Ascending aorta (tissue), 2 donors: ENCODE data around the gene TMEM139. TPM values are rescaled to one million over a fixed set of nuclear protein-coding genes. Genes with fewer than 3 reads are reported as not detected.
"Not testable (repeated sequence)": the region's sequence is repeated elsewhere in the genome, so short reads cannot be mapped to it uniquely, and the experiment has no call there.

Experiments
- DNase-seq, 2 donors: peaks; one replicate each; pipeline ENCODE4 v3.0.0-alpha.2; 2019; ENCODE audit warnings: low spot score in 2 of 2
- H3K27ac ChIP-seq, 2 donors: fragments of 200-600 bp; sonication (generic); one replicate each; pipeline ENCODE4 v1.5.1; 2016 to 2017; ENCODE audit warnings: mild to moderate bottlenecking in 1 of 2
- H3K27me3 ChIP-seq: fragments of 200-600 bp; sonication (generic); one replicate; pipeline ENCODE4 v1.5.1; 2017
- H3K36me3 ChIP-seq, 2 donors: fragments of 200-600 bp; sonication (generic); one replicate each; pipeline ENCODE4 v1.5.1; 2016
- H3K4me1 ChIP-seq, 2 donors: fragments of 200-600 bp; sonication (generic); one replicate each; pipeline ENCODE4 v1.5.1; 2016 to 2017; ENCODE audit warnings: mild to moderate bottlenecking in 1 of 2
- H3K4me3 ChIP-seq, 2 donors: fragments of 200-600 bp; sonication (generic); one replicate each; pipeline ENCODE4 v1.5.1; 2016 to 2017; ENCODE audit warnings: mild to moderate bottlenecking in 1 of 2
- H3K9me3 ChIP-seq, 2 donors: fragments of 200-600 bp; sonication (generic); one replicate each; pipeline ENCODE4 v1.5.1; 2016
- intact Hi-C: fragments of 100-400 bp; cut with DNase I; formaldehyde crosslinking; loops from one replicate; pipeline ENCODE4 v1.15.1; 2023
- total RNA-seq: library from RNA; depleted of rRNA; stranded (reverse); fragments of >200 nt; gene quantifications from one replicate; pipeline ENCODE4 v1.1.0, GENCODE V29; 2016
- TF ChIP-seq, protein P1 (sequence below), 3 experiments: fragments of 200-600 bp in 2 of 3; fragments of 450-650 bp in 1 of 3; sonication (generic) in 2 of 3; IDR thresholded peaks; one replicate each; pipeline ENCODE4 v1.5.1; 2016 to 2019; ENCODE audit warnings: antibody characterized with exemption in 3 of 3, mild to moderate bottlenecking in 1 of 3, moderate library complexity in 1 of 3

TMEM139 gene
- total RNA-seq, 1 donor from 2014 or later = 11.5 TPM

DNA sequence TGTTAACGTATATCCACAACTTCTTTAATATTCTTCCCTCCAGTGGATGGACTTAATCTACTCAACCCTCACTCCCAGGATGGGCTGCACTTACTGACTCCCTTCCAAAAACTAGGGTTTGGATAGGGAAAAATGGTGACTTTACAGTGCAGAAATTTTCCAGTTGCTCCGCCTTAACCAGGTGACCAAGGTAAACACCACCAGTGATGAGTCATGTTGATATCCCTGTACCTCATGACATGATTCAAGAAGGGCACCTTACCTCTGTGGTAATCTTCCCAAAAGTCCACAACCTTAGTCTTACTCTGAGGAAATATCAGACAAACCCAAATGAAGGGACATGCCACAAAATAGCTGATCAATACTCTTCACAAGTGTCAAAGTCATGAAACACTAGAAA lies 25.0 kb upstream of the TMEM139 start:
- peaks cover 4 to 8% of the 10 kb centered on the region in 2 donors for H3K4me1 ChIP-seq
- H3K27ac ChIP-seq = no peak overlapping the region
- no peaks in the 10 kb centered on the region for H3K27me3 ChIP-seq
- no peak overlapping the region for H3K4me3 ChIP-seq
- no peaks in the 10 kb centered on the region for H3K36me3 ChIP-seq
- TF ChIP-seq, protein P1, sequence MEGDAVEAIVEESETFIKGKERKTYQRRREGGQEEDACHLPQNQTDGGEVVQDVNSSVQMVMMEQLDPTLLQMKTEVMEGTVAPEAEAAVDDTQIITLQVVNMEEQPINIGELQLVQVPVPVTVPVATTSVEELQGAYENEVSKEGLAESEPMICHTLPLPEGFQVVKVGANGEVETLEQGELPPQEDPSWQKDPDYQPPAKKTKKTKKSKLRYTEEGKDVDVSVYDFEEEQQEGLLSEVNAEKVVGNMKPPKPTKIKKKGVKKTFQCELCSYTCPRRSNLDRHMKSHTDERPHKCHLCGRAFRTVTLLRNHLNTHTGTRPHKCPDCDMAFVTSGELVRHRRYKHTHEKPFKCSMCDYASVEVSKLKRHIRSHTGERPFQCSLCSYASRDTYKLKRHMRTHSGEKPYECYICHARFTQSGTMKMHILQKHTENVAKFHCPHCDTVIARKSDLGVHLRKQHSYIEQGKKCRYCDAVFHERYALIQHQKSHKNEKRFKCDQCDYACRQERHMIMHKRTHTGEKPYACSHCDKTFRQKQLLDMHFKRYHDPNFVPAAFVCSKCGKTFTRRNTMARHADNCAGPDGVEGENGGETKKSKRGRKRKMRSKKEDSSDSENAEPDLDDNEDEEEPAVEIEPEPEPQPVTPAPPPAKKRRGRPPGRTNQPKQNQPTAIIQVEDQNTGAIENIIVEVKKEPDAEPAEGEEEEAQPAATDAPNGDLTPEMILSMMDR (IDR thresholded peaks at IDR 0.05) = no peak
- H3K9me3 ChIP-seq = no peaks in the 10 kb centered on the region
- intact Hi-C loops = no loop called here
- DNase-seq = no peak

DNA sequence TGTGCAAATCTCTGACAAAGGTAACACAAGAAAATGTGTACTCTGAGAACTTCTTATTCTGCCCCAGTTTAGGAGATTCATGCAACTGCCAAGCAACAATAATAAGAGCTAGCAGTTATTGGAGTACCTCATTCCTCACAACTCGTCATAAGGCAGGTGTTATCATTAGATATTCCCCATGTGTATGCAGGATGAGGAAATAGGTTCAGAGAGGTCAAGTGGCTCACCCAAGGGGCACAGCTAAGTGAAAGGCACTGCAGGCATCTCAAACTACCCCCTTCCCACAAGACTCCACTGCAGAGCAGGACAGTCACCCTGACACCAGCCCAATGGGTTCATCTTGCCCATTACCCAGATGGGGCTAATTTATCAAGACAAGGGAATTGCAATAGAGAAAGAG lies 22.9 kb upstream of the TMEM139 start:
- Histone ChIP-seq H3K27me3 (no peaks in the 10 kb centered on the region), H3K36me3 (peaks cover 0 to 2% of the 10 kb centered on the region in 2 donors), H3K4me1 (peaks cover 4 to 9% of the 10 kb centered on the region in 2 donors), H3K27ac (no peak overlapping the region), H3K9me3 (no peaks in the 10 kb centered on the region), H3K4me3 (no peak overlapping the region)
- intact Hi-C loops = no loop called here
- DNase-seq = no peak
- TF ChIP-seq, protein P1 (IDR thresholded peaks at IDR 0.05) = no peak

DNA sequence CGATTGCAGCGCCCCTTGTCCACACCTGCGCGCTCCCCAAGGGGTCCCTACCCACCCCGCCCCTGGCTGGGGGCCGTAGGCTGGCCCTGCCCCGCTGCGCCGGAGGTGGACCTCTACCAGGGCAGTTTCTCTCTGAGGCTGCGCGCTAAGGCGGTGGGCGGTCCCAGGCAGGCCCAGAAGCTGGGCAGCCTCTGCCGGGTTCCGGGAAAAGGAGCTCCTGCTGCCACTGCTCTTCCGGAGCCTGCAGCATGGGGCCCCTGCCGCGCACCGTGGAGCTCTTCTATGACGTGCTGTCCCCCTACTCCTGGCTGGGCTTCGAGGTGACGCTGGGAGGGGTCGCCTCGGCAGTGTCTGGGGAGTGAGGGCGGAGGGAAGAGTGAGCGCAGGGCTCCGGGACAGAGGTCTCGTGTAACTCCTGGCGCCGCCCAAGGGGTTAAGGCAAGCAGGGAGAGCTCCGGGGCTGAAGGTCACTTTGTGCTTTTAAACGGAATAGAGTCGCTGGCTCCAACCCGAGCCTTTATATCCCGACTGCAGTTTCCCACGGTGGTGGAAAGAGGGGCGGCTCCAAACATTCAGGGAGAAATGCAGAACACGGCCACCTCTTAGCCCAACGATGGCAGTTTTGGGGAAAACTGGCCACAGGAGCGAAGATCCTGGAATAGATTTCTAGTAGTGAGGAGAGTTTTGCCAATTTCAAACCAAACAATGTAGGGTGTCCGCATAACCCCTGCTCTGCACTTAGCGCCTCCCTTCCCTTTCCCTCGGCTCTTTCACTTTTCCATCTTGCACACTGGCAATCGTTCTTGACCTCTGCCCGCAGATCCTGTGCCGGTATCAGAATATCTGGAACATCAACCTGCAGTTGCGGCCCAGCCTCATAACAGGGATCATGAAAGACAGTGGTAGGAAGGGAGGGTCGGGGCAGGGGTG lies 21.2 kb upstream of the TMEM139 start, which contains the start of gene GSTK1:
Gene GSTK1, plus strand, starts transcription at position 176 of the 930 bp plus-strand sequence. Its CDS starts 73 bp downstream, at position 249.
- H3K36me3 ChIP-seq = peaks cover 12 to 16% of the 10 kb centered on the region in 2 donors
- peak; percentile 33 to 90 for DNase-seq
- intact Hi-C loops = loop anchor here (1.0 kb wide), 1 partner anchor 25 kb away; the partner anchor contains the start of gene CASP2
- peak within 1 kb of the TSS; percentile 85 to 94 for H3K4me3 ChIP-seq
- H3K27ac ChIP-seq = peak within 1 kb of the TSS; percentile 76 to 82
- H3K9me3 ChIP-seq = no peaks in the 10 kb centered on the region
- H3K27me3 ChIP-seq = no peaks in the 10 kb centered on the region
- TF ChIP-seq, protein P1 (IDR thresholded peaks at IDR 0.05) = no peak
- peaks cover 4 to 9% of the 10 kb centered on the region in 2 donors for H3K4me1 ChIP-seq

DNA sequence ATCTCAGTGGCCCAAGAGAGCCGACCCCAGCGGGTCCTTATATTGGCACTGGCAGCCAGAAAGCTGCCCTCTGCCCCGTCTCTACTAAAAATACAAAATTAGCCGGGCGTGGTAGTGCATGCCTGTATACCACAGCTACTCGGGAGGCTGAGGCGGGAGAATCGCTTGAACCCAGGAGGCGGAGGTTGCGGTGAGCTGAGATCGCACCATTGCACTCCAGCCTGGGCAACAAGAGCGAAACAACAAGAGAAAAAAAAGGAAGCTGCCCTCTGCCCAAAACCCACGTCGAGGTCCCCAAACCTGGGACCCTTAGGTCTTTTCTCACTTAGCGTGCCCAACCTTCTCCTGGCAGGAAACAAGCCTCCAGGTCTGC lies 20.6 kb upstream of the TMEM139 start:
- peak overlapping the region; percentile 76 to 82 for H3K27ac ChIP-seq
- not testable (repeated sequence) for H3K9me3 ChIP-seq, H3K4me1 ChIP-seq

DNA sequence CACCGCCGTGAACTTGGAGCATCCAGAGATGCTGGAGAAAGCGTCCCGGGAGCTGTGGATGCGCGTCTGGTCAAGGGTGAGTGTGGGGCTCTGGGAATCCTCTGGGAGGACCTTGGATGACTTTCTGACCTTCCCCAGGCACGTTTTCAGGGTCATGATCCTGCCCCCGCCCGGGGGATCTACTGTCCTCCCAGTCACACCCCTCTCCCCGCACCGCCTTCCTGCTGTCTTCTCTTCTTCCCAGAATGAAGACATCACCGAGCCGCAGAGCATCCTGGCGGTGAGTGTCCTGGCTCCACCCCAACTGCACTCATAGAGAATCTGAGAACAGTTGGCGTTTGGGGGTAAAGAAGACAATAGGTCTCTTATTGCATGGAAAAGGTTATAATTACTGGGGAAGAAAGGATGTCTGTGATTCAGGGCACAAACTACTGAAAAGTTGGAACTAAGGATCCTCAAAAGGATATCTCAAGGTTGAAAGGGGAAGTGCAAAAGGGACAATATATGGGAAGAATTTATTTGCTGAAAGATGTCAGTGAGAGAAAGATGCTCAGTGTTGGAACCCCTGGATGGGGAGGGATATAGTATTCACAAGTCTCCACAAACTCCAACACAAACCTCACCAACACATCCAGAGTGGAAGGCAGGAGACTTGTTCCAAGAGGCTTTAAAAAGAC lies 19.6 kb upstream of the TMEM139 start:
- TF ChIP-seq, protein P1 (IDR thresholded peaks at IDR 0.05) = no peak
- H3K36me3 ChIP-seq = peaks cover 19 to 27% of the 10 kb centered on the region in 2 donors
- peak overlapping the region in 1 of 2 donors; percentile 76 for H3K27ac ChIP-seq
- H3K4me1 ChIP-seq = peaks cover 4 to 9% of the 10 kb centered on the region in 2 donors
- no peaks in the 10 kb centered on the region for H3K9me3 ChIP-seq
- intact Hi-C loops = no loop called here
- DNase-seq = no peak
- no peaks in the 10 kb centered on the region for H3K27me3 ChIP-seq
- no peak overlapping the region for H3K4me3 ChIP-seq

More for the DNA sequence above, 20.6 kb upstream of the TMEM139 start:
- H3K27me3 ChIP-seq, DNase-seq, intact Hi-C loops: not testable (repeated sequence)
- Histone ChIP-seq H3K36me3 (peaks cover 19 to 23% of the 10 kb centered on the region in 2 donors), H3K4me3 (peak overlapping the region; percentile 85 to 94)
